Mucosa of descending colon (tissue), 3 donors: ENCODE data around the gene UTS2B. TPM values are rescaled to one million over a fixed set of nuclear protein-coding genes. Genes with fewer than 3 reads are reported as not detected.

Source experiments
- ATAC-seq: fragments of 200-7000 bp; cut with Tn5 transposase; one replicate; pipeline ENCODE4 v1.9.1; 2020; ENCODE audit warnings: mild to moderate bottlenecking, moderate library complexity
- DNase-seq, 3 donors: peaks; one replicate each; pipeline ENCODE4 v3.0.0-alpha.2; 2020
- H3K36me3 ChIP-seq: fragments of 200-600 bp; one replicate; pipeline ENCODE4 v1.8.0; 2021; ENCODE audit warnings: low read depth, mild to moderate bottlenecking
- H3K4me1 ChIP-seq: fragments of 200-600 bp; one replicate; pipeline ENCODE4 v1.8.0; 2021; ENCODE audit warnings: low read depth, mild to moderate bottlenecking
- H3K4me3 ChIP-seq: fragments of 200-600 bp; one replicate; pipeline ENCODE4 v1.8.0; 2021; ENCODE audit warnings: mild to moderate bottlenecking
- H3K9me3 ChIP-seq: fragments of 200-600 bp; one replicate; pipeline ENCODE4 v1.8.0; 2021; ENCODE audit warnings: mild to moderate bottlenecking
- CTCF ChIP-seq: fragments of 200-600 bp; IDR thresholded peaks from one replicate; pipeline ENCODE4 v1.8.0; 2022; ENCODE audit warnings: antibody characterized with exemption, mild to moderate bottlenecking
- intact Hi-C, 2 donors: fragments of 100-400 bp; cut with DNase I in 1 of 2; cut with micrococcal nuclease in 1 of 2; formaldehyde crosslinking; loops; one replicate each; pipeline versions ENCODE4 v1.11.0 to v1.11.1; 2022; cut with DNase I, micrococcal nuclease
- total RNA-seq, 3 donors: library from RNA; stranded (reverse); fragmentation: NEBNext Ultra II Directional in 2 of 3; extraction: Animal tissue kit (Norgen Biotek cat#: 25700) in 2 of 3; gene quantifications; one replicate each; pipeline versions ENCODE4 v1.2.1 to v1.2.4, GENCODE V29; 2021 to 2023
- donor health status: DM: no; HTN: no; CAD: no; lungs with moderate emphysema.
- donor health status: DM: no; HTN: no; CAD: no.
- donor health status: DM: no; HTN: yes; CAD: no.

Gene UTS2B
- total RNA-seq, 3 donors from 2014 or later, result 0.47 TPM; not detected in 2

GRCh38 chr3:191350396-191351090 is 20.2 kb upstream of the UTS2B start:
- no peak overlapping the region for H3K4me3 ChIP-seq
- no peaks in the 10 kb centered on the region for H3K36me3 ChIP-seq
- intact Hi-C loops, result no loop called here
- ATAC-seq, result no peak
- H3K9me3 ChIP-seq, result no peaks in the 10 kb centered on the region
- DNase-seq, result no peak
- no peak for TF ChIP-seq CTCF
- H3K4me1 ChIP-seq, result peaks cover 10% of the 10 kb centered on the region

GRCh38 chr3:191348098-191348497 is 17.8 kb upstream of the UTS2B start:
- intact Hi-C loops, result no loop called here
- H3K4me1 ChIP-seq, result peaks cover 8% of the 10 kb centered on the region
- ATAC-seq, result no peak

GRCh38 chr3:191347228-191347627 is 16.9 kb upstream of the UTS2B start:
- no peaks in the 10 kb centered on the region for H3K4me1 ChIP-seq
- H3K4me3 ChIP-seq, result no peak overlapping the region
- intact Hi-C loops, result no loop called here
- no peak for TF ChIP-seq CTCF
- ATAC-seq, result no peak
- no peak for DNase-seq
- H3K9me3 ChIP-seq, result no peaks in the 10 kb centered on the region
- H3K36me3 ChIP-seq, result no peaks in the 10 kb centered on the region

More at GRCh38 chr3:191348098-191348497, 17.8 kb upstream of the UTS2B start:
- TF ChIP-seq CTCF, result no peak
- DNase-seq, result no peak
- no peaks in the 10 kb centered on the region for H3K36me3 ChIP-seq
- no peak overlapping the region for H3K4me3 ChIP-seq
- no peaks in the 10 kb centered on the region for H3K9me3 ChIP-seq

DNA sequence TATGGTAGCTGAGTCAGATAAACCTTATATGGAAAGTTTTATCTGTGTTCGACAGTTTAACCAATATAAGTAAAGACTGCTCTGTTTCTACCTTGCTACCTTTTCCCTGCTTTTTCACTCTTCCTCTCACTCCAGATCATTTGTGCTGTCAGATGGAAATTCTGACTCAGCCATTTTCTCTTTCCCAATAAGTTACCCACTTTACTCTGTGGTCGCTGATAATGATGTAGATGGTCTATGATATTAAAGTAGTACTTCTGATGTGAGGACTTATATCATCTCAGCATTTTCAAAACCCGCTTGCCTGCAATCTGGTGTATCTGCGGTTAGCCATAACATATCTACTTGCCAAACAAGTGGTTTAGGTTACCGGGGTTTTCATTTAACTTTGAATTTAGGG is 15.0 kb upstream of the UTS2B start:
- Histone ChIP-seq H3K9me3 (no peaks in the 10 kb centered on the region), H3K36me3 (no peaks in the 10 kb centered on the region), H3K4me1 (no peaks in the 10 kb centered on the region), H3K4me3 (no peak overlapping the region)
- intact Hi-C loops, result no loop called here
- DNase-seq (no peak), ATAC-seq (no peak)
- TF ChIP-seq CTCF, result no peak

DNA sequence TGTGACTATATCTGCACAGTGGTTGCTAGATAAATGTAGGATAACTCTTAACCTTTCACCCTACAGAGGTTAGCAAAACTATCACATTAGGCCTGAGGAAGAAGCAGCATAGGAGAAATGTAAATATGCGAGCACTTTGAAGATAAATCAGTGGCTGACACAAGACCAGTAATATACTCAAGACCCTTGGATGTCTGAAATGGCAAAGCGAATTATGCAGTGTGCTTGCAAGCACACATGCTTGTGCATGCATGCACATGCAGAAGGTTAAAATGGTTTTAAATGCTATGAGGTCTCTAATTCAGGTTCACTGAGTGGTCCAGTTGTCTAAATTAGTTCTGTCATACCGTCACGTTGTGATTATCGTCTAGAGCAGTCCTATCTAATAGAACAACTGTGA is 13.6 kb upstream of the UTS2B start:
- intact Hi-C loops, result no loop called here
- Histone ChIP-seq H3K36me3 (no peaks in the 10 kb centered on the region), H3K4me3 (no peak overlapping the region), H3K4me1 (no peaks in the 10 kb centered on the region), H3K9me3 (no peaks in the 10 kb centered on the region)
- ATAC-seq (no peak), DNase-seq (no peak)
- TF ChIP-seq CTCF, result no peak

- Histone ChIP-seq H3K4me3 (no peak overlapping the region), H3K4me1 (no peaks in the 10 kb centered on the region), H3K9me3 (no peaks in the 10 kb centered on the region), H3K36me3 (no peaks in the 10 kb centered on the region)
- intact Hi-C loops, result no loop called here
- no peak for TF ChIP-seq CTCF
- ATAC-seq (no peak), DNase-seq (no peak)
Observed at GRCh38 chr3:191343115-191343514, 12.8 kb upstream of the UTS2B start.
